HG03342 (cell line): ENCODE data around the gene DDX51.
A peak's percentile ranks its signal among the peaks of the same experiment; 100 is the strongest.

Experiments
- ATAC-seq: cut with Tn5 transposase; IDR thresholded peaks from one replicate; pipeline ENCODE4 v1.9.1; 2021; ENCODE audit warnings: mild to moderate bottlenecking, moderate library complexity; ENCODE audit not compliant: unreplicated experiment

DDX51 gene, protein sequence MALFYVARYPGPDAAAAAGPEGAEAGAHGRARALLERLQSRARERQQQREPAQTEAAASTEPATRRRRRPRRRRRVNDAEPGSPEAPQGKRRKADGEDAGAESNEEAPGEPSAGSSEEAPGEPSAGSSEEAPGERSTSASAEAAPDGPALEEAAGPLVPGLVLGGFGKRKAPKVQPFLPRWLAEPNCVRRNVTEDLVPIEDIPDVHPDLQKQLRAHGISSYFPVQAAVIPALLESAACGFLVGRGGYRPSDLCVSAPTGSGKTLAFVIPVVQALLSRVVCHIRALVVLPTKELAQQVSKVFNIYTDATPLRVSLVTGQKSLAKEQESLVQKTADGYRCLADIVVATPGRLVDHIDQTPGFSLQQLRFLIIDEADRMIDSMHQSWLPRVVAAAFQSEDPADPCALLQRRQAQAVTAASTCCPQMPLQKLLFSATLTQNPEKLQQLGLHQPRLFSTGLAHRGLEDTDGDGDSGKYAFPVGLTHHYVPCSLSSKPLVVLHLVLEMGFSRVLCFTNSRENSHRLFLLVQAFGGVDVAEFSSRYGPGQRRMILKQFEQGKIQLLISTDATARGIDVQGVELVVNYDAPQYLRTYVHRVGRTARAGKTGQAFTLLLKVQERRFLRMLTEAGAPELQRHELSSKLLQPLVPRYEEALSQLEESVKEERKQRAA

DNA sequence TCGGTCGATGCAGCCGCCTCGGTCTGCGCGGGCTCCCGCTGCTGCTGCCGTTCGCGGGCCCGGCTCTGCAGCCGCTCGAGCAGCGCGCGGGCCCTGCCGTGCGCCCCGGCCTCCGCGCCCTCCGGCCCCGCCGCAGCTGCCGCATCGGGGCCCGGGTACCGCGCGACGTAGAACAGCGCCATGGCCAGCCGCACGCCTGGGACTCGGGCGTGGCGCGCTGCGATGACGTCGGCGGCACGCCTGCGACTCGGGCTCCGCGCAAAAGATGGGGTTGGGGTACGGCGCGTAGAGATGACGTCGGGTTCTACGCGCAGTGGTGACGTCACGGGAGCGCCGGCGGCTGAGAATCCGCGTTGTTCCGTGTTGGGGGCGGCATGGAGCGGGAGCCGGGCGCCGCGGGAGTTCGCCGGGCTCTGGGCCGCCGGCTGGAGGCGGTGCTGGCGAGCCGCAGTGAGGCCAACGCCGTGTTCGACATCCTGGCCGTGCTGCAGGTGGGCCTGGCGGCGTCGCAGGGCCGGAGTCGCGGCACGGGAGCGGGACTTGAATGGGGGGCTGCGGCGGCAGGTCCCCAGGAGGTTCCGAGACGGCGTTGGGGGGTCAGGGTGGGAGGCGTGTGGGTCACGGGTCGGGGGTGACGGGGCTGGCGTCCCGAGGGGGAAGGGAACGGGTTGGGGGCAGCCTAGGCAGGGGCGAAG is at the start of gene DDX51, which contains the start of gene NOC4L:
TSS of gene DDX51 (minus strand) at position 205 of the 695 bp plus-strand sequence. CDS start at position 182, 23 bp downstream.
TSS of gene NOC4L (plus strand) at position 343 of the 695 bp plus-strand sequence. CDS start at position 375, 32 bp downstream.
- peak; percentile 80 for ATAC-seq

DNA sequence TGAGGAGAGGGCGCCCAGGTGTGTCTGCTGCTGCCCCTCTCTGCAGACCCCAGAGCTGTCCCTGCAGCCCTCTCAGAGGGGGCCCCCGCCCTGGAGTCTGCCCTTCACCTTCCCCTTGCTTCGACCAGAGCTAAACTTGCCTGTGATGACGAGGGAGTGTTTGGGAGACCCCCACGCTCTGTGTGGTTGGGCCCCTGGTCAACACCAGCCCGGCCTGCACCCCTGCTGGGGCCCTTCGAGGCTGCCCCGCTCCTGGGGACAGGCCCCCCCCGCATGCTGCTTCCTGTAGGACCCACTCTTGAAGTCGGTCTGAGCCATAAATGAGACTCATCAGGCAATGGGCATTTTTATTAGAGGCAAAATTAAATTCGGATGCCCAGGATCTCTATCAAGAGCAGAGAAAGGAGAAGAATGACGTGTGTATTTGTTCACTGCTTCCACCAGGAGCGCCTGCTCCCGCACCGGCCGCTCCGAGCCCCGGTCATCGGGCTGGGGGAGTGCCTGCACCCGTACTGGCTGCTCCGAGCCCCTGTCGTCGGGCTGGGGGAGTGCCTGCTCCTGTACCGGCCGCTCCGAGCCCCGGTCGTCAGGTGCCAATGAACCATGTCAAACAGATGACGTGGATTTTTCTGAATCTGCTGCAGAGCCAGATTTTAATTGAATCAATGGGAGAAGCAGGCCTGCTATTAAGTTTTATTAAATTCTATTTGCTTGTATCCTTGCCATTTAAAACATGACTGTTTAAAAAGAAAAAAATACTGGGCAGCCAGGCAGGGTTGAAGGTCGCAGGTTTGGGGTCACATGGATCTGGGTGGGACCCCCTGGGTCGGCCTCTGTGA is 47.8 kb upstream of the DDX51 start:
- ATAC-seq = no peak

DNA sequence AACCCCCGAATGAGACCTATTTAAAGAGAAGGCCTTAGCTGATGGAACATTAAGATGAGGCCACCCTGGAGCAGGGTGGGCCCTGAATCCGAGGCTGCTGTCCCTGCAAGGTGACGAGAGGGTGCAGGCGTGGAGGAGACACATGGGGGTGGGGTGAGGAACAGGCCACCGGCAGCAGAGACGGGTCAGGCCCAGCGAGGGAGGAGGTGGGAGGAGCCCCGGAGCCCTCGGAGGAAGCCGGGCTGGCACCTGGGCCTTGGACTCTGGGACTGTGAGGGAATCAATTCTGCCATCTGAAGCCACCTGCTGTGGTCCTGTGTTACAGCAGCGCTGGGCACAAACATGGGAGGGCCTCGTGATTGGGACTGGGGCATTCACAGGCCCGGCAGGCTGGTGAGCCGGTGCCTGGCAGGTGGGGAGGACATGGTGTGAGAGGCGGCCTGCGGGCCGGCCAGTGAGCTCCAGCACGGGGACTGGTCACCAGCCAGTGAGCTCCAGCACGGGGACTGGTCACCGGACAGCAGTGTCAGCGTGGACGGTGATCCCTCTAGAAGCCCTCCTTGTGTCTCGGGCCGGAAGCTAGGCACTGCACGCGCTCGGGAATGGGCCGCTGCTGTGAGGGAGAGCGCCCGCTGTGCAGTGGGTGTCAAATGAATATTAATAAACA is 46.8 kb upstream of the DDX51 start:
- ATAC-seq = no peak

DNA sequence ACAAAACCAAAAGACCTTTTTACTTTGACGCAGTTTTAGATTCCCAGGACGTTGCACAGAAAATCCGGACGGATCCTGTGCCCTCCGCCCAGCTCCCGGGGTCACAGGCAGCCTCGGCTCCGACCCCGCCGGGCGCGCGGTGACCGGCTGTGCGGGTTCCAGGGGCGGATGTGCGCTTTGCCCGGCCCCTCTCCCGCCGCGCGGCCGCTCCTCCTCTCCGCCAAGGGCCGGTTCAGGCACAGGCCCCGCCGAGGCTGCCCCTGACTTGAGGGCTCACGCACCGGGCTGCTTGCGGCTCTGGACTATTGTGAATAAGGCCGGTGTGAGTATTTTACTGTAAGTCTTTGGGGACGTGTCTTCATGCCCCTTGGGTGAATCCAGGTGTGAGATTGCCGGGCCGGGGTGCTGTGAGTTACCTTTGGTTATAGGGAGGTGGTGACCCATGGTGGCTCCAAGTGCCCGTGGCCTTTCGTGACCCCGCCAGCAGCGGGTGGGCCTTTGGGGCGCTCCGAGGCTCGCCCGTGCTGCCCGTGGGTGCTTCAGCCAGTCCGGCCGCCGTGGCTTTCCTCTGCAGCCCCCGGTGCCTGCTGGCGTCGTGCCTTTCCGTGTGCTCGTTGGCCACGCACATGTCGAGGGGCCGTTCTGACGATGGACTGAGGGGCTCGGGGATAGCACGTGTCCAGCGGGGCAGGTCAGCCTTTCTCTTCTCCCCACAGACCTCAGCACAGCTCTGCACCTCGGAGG is 46.1 kb upstream of the DDX51 start:
- ATAC-seq = peak; percentile 25

DNA sequence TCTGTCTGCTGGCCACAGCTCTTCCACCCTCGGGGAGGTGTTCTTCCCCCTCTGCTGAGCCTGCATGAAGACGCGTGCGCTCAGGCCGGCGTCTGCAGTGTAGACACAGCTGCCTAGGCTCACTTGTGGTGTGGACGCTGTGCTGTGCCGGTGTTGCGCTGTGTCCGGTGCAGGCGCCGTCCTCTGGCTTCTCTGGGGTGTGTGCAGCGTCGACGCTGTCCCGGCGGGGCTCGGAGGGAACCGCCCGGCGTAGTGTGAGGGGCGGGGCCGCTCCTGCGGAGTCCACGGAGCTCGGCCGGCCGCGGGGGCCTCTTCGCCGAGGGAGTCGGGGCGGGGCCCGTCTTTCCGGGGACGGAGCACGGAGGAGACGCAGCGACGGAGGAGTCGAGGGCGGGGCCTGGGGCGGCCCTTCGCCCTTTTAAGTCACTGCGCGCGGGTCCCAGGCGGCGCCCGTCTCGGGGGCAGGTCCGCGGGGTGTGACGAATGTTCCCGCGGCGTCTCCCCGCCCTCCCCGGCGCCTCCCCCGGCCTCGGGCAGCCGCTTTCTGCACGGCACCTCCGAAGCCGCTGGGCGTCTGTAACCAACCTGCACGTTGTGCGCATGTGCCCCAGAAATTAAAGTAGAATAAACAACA is 45.4 kb upstream of the DDX51 start:
- peak; percentile 93 for ATAC-seq

DNA sequence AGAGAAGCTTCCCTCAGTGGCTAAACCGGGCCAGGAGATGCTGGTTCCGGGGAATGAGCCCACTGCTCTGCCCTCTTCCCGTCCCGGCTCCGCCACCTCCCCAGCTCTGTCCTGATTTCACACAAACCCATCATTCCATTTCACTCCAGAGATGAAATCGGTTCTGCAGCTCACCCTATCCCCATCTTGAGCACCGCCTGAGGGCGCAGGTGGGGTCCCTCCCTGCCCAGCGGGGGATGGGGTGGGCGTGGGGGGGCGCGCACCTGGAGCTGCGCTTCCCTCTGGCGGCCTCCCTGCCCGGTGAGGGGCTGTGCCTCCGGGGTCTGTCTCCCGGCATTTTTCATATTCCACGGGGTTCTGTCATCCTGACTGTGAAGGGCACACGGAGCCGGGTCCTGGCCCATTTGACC is 44.8 kb upstream of the DDX51 start:
- ATAC-seq = no peak

DNA sequence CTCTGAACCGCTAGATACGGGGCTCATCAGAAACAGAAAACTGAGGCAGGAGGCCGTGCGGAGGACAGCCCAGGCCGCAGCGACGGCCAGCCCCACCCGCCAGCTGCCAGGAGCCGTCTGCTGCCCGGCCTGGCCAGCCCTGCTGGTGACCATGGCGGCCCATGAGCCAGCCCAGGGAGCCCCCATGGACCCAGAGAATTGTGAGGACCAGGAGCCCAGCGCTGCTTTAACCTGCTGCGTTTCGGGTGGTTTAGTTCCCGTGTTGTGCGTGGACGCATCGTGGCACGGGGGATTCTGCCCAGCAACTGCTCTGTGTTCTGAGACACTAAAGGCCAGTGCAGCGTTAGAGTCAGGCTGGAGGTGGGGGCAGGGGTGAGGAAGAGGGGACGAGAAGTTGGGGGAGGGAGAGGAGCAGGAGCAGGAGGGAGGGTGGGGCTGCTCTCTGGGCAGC is 44.4 kb upstream of the DDX51 start:
- ATAC-seq = no peak

DNA sequence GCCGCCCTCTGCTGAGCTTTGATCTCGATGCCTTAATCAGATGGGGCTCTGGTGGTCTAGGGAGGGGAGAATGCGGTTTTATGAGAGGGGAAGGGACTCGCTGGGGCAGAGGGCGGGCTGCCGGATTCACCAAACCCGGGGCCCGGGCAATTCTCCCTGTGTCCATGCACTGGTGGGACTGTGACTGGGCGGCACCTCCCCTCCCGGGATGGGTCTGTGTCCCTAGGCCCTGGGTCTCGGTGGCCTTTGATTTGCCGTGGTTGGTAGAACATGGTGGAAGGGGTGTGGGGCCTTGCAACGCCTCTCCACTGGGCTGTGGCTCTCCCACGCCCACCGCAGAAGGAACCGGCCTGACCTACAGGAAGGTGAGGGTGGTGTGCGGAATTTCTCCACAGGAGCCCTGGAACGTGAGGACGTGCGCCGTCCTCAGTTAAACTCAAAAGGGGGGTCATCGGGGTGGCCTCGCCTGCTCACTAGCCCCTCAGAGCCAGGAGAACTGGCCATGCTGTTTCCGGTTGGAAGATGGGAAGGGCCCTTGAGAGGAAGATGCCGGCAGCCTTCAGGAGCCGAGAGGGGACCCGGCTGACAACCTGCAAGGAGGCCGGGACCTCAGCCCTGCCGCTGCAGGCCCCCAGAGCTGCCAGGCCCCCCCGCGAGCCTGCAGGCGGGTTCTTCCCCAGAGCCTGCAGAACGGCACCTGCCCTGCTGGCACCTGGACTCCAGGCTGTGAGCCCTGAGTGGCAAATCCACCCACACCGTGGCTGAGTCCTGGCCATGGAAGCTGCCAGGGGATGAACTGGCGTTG is 43.7 kb upstream of the DDX51 start:
- ATAC-seq = no peak

DNA sequence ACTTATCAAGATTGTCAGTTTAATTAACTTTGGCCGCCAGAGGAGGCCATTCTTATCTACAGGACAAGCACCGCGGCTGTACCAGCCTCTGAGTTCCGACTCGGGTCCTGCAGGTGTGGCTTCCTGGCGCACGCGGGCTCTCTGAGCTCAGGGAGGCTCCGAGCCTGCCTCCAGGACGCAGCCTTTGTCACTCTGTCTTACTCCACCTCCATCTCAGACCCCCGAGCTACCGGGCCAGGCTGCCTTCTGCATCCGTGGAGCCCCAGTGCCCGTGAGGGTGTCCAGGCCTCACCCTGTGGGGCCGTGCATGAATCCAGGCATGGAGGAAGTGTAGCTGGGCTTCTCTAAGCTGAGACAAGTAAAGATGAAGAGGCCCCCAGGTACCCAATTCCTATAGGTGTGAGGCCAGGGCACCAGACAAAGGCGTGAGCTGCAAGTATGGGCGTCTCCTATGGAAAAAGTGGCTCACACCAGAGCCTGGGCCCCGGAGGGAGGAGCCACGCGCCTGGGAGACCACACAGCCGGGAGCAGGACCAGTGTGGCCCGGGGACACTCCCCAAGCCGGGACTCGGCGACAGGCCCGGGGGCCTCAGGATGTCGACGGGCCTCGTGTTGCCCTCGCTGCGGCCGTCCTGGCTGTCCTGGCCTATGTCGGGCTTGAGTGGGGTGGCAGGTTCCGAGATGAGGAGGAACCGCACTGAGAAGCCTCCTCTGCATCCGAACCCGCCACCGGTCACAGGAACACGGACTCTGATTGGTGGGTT is 42.9 kb upstream of the DDX51 start:
- ATAC-seq = no peak

DNA sequence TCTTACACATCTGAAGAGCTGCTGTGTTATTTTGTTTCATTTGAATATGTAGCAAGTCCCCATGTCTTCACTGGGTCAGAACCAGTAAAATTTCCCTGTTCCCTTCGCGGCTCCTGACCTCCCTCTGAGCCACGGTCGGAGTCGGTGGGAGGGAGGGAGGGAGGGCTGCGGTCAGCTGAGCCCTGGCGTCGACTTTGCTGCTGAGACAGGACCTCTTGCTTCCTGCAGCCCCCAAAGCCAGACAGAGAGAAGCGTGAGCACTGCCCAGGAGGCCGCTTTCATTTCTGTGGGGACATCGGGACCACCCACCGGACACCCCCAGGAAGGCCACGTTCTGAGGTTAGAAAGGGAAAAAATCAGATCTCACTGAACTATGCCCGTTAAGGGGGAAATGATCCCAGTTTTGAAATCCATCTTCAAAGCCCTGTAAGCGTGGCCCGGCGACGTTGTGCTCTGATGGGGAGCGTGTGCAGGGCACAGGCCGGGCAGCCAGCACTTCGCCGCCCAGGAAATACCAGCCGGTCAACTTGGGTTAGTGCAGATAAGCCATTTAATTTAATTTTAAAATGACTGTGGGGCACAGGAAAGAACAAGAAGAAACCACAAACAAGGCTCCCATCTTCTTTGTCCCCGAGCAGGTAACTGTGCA is 42.2 kb upstream of the DDX51 start:
- ATAC-seq = no peak

DNA sequence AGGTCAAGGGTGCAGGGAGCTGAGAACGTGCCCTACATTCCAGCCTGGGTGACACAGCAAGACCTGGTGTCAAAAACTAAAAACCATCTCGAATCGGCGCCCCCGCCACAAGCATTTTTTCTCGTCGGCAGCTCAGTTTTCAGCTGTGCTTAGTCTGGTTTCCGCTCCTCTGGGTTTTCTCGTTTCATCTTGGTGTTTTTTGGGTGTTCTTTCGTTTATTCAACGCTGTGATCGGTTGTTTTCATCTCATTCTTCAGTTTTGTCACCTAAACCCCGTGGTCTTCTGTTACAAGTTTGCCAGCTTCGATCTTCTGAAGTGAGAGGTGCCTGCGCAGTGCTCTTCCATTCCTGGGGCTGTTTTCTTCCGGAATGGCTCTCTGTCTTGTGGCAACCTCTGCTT is 41.6 kb upstream of the DDX51 start:
- no peak for ATAC-seq

DNA sequence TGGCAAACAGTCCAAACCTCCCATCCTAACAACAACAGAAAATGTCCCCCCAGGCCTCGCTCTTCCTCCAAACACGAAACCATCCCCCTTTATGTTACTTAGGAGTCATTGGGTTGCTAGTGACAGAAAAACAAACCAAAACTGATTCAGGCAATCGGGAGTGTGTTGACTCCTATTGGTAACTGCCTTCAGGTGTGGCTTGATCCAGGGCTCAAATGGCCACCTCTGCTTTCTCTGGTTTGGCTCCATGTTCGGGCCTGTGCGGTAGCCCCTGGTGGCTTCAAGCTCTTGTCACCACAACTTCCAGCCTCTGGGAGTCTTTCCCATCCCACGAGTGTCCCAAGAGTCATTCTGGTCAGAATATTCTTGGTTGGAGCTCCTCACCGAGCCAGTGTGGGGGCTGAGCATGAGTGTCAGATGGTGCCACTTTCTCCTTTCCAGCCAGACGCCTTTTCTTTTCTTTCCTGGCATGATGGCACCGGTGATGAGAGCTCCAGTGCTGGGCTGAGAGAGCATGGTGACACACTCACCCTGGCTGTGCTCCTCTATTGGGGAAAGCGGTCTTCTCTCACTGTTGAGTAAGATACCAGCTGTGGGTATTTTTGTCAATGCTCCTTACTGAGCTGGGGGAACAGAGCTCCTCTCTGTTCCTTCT is 38.7 kb upstream of the DDX51 start:
- ATAC-seq = no peak

DNA sequence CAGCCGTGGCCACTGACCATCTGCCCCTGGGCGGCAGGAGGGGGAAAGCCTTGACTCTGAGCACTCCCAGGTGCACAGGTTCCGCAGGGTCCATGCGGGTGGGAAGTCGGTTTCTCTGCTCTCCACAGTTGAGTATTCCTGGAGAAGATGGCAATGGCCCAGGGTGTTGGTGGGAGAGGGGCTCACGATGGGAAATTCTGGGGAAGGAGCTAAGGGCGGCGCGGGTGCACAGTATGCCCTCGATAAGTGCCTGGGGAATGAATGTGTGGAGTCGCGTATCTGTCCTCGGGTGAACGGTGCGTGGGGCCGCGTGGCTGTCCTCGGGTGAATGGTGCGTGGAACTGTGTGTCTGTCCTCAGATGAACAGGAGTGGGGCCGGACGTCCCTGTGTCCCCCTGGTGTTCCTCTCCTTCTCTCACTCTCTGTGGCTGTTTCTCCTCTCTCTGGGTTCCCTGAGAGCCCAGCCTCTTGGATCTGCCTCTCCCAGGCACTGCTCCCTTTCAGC is 38.1 kb upstream of the DDX51 start:
- no peak for ATAC-seq

DNA sequence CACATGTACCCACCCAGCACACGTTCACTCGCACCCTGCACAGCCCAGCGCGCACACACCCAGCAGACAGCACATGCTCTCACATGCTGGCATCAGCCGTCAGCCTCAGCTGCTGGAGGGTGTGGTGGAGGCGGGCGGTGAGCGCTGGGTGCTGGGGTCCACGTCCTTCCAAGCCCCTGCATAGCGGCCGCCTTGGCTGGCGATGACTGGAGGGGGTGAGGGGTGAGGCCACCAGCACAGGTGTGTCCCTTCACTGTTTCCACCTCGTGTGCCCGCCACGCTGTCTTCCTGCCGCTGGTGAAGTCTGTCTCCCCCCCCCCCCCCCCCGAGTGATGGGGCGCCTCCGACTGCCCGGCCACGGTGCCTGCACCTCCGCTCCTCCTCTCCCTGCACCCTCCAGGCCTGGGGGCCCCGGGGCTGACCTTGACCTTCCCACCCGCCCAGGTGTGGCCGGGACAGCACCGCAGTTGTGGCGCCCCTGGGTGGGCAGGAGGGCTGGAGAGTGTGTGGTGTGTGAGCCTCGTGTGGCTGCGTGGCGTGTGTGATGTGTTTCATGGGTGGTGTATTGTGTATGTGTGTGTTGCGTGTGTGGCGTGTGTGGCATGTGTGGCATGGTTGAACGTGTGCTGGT is 37.6 kb upstream of the DDX51 start:
- ATAC-seq = no peak

DNA sequence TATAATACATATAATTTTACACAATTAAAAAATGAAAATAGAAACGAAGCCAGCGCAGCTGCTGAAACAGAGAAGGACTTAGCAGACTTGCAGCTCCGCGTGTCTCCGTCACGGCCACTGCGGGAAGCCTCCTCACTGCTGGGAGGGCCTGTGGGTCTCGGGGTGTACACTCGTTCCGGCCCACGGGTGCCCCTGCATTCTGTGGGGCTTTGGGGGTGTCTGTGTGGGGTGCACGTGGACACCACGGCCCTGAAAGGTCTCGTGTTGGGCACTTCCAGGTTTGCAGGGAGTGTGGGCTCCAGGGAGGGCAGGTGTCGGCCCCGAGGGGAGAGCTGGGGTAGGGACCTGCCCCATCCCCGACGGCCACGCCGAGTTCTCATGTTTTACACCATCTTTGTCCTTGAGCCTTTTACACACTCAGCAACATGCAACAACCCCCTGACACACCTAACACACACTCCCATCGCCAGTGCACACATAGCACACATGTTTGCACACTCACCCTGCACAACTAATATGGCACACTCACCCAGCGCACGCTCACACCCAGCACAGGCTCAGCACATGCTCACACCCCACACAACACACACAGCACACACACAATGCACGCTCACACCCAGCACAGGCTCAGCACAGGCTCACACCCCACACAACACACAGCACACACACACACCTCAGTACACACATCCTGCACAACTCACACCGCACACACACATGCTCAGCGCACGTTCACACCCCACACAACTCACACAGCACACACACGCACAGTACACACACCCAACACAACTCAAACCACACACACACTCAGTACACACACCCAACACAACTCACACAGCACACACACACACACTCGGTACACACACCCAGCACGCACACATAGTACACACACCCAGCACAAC is 36.8 kb upstream of the DDX51 start:
- ATAC-seq = no peak
